GM13977 (cell line): ENCODE results near the gene STXBP2.

Source experiments
- DNase-seq: peaks from one replicate; pipeline ENCODE4 v3.0.0; 2012; ENCODE audit warnings: low spot score
- CTCF ChIP-seq: IDR thresholded peaks from 2 replicates; pipeline ENCODE4 v1.5.1; 2012; ENCODE audit warnings: mild to moderate bottlenecking, control low read depth; ENCODE audit not compliant: insufficient read depth; ENCODE audit errors: extremely low read depth, missing control alignments
- in situ Hi-C: fragments of 300-500 bp; cut with MboI; formaldehyde crosslinking; loops from one replicate; pipeline ENCODE4 v1.12.0; 2022; ENCODE audit warnings: low sequenced_read_pairs, low pct_unique_long_range_greater_than_20kb, mixed read lengths, inconsistent platforms; ENCODE audit not compliant: unreplicated experiment

The STXBP2 gene

GRCh38 chr19:7670790-7671189 is 33.9 kb downstream of the STXBP2 start:
- no peak for DNase-seq
- in situ Hi-C loops: no loop called here
- TF ChIP-seq CTCF: no peak

GRCh38 chr19:7672522-7672921 is 35.6 kb downstream of the STXBP2 start:
- in situ Hi-C loops: no loop called here
- no peak for TF ChIP-seq CTCF
- DNase-seq: no peak

GRCh38 chr19:7674010-7675005 is 37.4 kb downstream of the STXBP2 start:
- TF ChIP-seq CTCF: no peak
- in situ Hi-C loops: no loop called here
- no peak for DNase-seq

GRCh38 chr19:7676376-7676775 is 39.5 kb downstream of the STXBP2 start:
- no peak for TF ChIP-seq CTCF
- no peak for DNase-seq
- in situ Hi-C loops: no loop called here

GRCh38 chr19:7676854-7677253 is 39.9 kb downstream of the STXBP2 start, which contains the start of gene MCEMP1:
Gene MCEMP1, plus strand, starts transcription at chr19:7677090. Its CDS starts 31 bp downstream, at chr19:7677121.
- no peak for TF ChIP-seq CTCF
- in situ Hi-C loops: no loop called here
- DNase-seq: no peak

- in situ Hi-C loops: no loop called here
Observed at GRCh38 chr19:7677669-7678311, 40.9 kb downstream of the STXBP2 start.

More at GRCh38 chr19:7677669-7678311, 40.9 kb downstream of the STXBP2 start:
- DNase-seq: no peak
- TF ChIP-seq CTCF: no peak
